B cell (primary cell): ENCODE measurements around the gene C22orf15. TPM values are rescaled to one million over a fixed set of nuclear protein-coding genes. Genes with fewer than 3 reads are reported as not detected.

Experiments used
- ATAC-seq: fragments of 200-7000 bp; cut with Tn5 transposase; one replicate; pipeline ENCODE4 v1.10.0; 2021; ENCODE audit warnings: low read depth, mild to moderate bottlenecking, moderate number of reproducible peaks, moderate library complexity
- CTCF ChIA-PET: fragments of 350-600 bp; sonication (Branson Sonifier 250); formaldehyde crosslinking; loops from one replicate; lab custom pipeline; 2021; ENCODE audit warnings: antibody characterized with exemption, inconsistent platforms; lab: Charles Lee
- POLR2A ChIA-PET: fragments of 350-600 bp; sonication (Branson Sonifier 250); formaldehyde crosslinking; loops from one replicate; lab custom pipeline; 2021; ENCODE audit warnings: antibody characterized with exemption; lab: Charles Lee
- DNase-seq: peaks from one replicate; pipeline ENCODE4 v3.0.0; 2013
- H2AFZ ChIP-seq: 2 replicates; pipeline ENCODE4 v1.6.1; 2012; ENCODE audit warnings: mild to moderate bottlenecking, low read depth, low read length; ENCODE audit not compliant: insufficient read depth, poor library complexity, severe bottlenecking
- H3K27ac ChIP-seq, 2 donors: 1 replicate in 1 of 2; 2 replicates in 1 of 2; pipeline ENCODE4 v1.5.1; 2012 to 2013; ENCODE audit warnings: low read length in 2 of 2, mild to moderate bottlenecking in 2 of 2, moderate library complexity in 1 of 2
- H3K27me3 ChIP-seq, 4 experiments: fragments of 200-600 bp in 1 of 4; sonication (generic) in 1 of 4; replicated peaks in 1 of 4; 1 replicate in 2 of 4; 2 replicates in 2 of 4; pipeline versions ENCODE4 v1.6.1 to v1.7.0; 2013 to 2016; ENCODE audit warnings: low read length in 3 of 4, mild to moderate bottlenecking in 2 of 4, mixed read lengths in 1 of 4, moderate library complexity in 1 of 4; ENCODE audit not compliant: insufficient read depth in 4 of 4, control insufficient read depth in 3 of 4; ENCODE audit errors: control extremely low read depth in 1 of 4
- H3K36me3 ChIP-seq, 2 experiments: replicated peaks in 1 of 2; 1 replicate in 1 of 2; 2 replicates in 1 of 2; pipeline versions ENCODE4 v1.6.1 to v1.7.1; 2013; ENCODE audit warnings: low read length in 1 of 2; ENCODE audit not compliant: insufficient read depth in 2 of 2, control insufficient read depth in 1 of 2; ENCODE audit errors: control extremely low read depth in 1 of 2, extremely low read depth in 1 of 2
- H3K4me1 ChIP-seq, 2 donors: fragments of 200-600 bp in 1 of 2; sonication (generic) in 1 of 2; 1 replicate in 1 of 2; 2 replicates in 1 of 2; pipeline versions ENCODE4 v1.5.1 to v1.6.1; 2013 to 2017; ENCODE audit warnings: low read length in 2 of 2; ENCODE audit not compliant: control insufficient read depth in 2 of 2, insufficient read depth in 2 of 2
- H3K4me2 ChIP-seq: replicated peaks from 2 replicates; pipeline ENCODE3; 2012; ENCODE audit warnings: mild to moderate bottlenecking, low read depth, low read length; ENCODE audit not compliant: poor library complexity, severe bottlenecking
- H3K4me3 ChIP-seq, 5 experiments: fragments of 200-600 bp in 1 of 5; sonication (generic) in 1 of 5; 1 replicate in 3 of 5; 2 replicates in 2 of 5; pipeline versions ENCODE4 v1.5.1 to v1.7.0; 2011 to 2016; ENCODE audit warnings: low read length in 4 of 5, mild to moderate bottlenecking in 4 of 5, low read depth in 2 of 5, control low read depth in 1 of 5, moderate library complexity in 1 of 5; ENCODE audit not compliant: insufficient read depth in 1 of 5; ENCODE audit errors: control extremely low read depth in 1 of 5, extremely low read depth in 1 of 5
- H3K79me2 ChIP-seq: fragments of 200-600 bp; sonication (generic); one replicate; pipeline ENCODE4 v1.6.0; 2016; ENCODE audit warnings: low read length; ENCODE audit not compliant: control insufficient read depth, insufficient read depth
- H3K9ac ChIP-seq: fragments of 200-600 bp; sonication (generic); 2 replicates; pipeline ENCODE4 v1.6.1; 2017; ENCODE audit warnings: mild to moderate bottlenecking, low read length, moderate library complexity
- H3K9me3 ChIP-seq, 3 donors: one replicate each; pipeline versions ENCODE4 v1.6.1 to v1.7.1; 2013; ENCODE audit warnings: low read length in 2 of 3; ENCODE audit not compliant: control insufficient read depth in 2 of 3, insufficient read depth in 1 of 3; ENCODE audit errors: control extremely low read depth in 1 of 3
- H4K20me1 ChIP-seq: 2 replicates; pipeline ENCODE4 v1.6.0; 2012; ENCODE audit warnings: mild to moderate bottlenecking, low read length; ENCODE audit not compliant: insufficient read depth, control insufficient read depth, poor library complexity, severe bottlenecking
- H3K27ac Mint-ChIP-seq: one replicate; pipeline ENCODE4 v1.8.0; 2021; ENCODE audit warnings: mixed read lengths
- H3K27me3 Mint-ChIP-seq: one replicate; pipeline ENCODE4 v1.8.0; 2021; ENCODE audit warnings: mixed read lengths
- H3K4me1 Mint-ChIP-seq: one replicate; pipeline ENCODE4 v1.8.0; 2021; ENCODE audit warnings: mixed read lengths
- H3K4me3 Mint-ChIP-seq: one replicate; pipeline ENCODE4 v1.8.0; 2021; ENCODE audit warnings: mixed read lengths
- H3K9me3 Mint-ChIP-seq: one replicate; pipeline ENCODE4 v1.8.0; 2022; ENCODE audit warnings: mixed read lengths; ENCODE audit not compliant: insufficient read depth
- CTCF ChIP-seq: fragments of 200-600 bp; IDR thresholded peaks from one replicate; pipeline ENCODE4 v1.8.0; 2022; ENCODE audit warnings: antibody characterized with exemption, mild to moderate bottlenecking
- EZH2 ChIP-seq: IDR thresholded peaks from 2 replicates; pipeline ENCODE4 v1.6.1; 2012; ENCODE audit warnings: borderline replicate concordance, low read depth, mild to moderate bottlenecking, moderate library complexity, low read length; ENCODE audit not compliant: insufficient read depth, poor library complexity, severe bottlenecking
- WGBS: methylation state at CpG from one replicate; pipeline ENCODE4 v1.1.5; 2013; ENCODE audit warnings: missing lambda C conversion rate; ENCODE audit not compliant: insufficient coverage; 5-methylcytosine and 5-hydroxymethylcytosine counted together
- intact Hi-C: fragments of 100-400 bp; cut with micrococcal nuclease; formaldehyde crosslinking; loops from one replicate; pipeline ENCODE4 v1.10.0; 2022
- polyA plus RNA-seq: library from polyadenylated mRNA; depleted of rRNA; stranded (reverse); fragments of >200 nt; gene quantifications from 2 replicates; pipeline ENCODE4 v1.2.3, GENCODE V29; 2012
- total RNA-seq, 2 donors: library from RNA; stranded (reverse); fragments of 120-200 nt in 1 of 2; gene quantifications; 1 replicate in 1 of 2; 2 replicates in 1 of 2; pipeline versions ENCODE4 v1.2.3 to v1.2.4, GENCODE V29; 2013 to 2022

The C22orf15 gene
- total and polyA plus RNA-seq, 2 donors (not counting 1 experiment from before 2014, with no cell fraction given) = 0.61 to 0.81 TPM

DNA sequence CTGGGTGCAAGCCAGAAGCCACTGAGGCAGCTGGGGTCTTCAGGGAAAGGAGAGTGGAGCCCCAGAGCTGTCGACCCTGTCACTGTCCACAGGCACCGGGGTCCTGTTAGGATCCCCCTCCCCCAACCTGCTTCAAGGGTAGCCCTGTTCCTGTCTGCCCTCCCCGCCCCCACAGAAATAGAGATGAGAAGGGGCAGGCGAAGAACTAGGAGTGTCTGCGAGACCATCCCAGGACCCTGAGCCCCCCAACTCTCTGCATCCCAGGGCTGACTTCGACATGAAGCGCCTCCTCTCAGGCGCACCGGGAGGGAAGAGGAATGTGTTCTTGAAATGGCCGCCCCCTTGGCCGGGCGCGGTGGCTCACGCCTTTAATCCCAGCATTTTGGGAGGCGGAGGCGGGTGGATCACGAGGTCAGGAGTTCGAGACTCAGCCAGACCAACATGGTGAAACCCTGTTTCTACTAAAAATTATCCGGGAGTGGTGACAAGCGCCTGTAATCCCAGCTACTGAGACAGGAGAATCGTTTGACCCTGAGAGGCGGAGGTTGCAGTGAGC, 11.3 kb upstream of the C22orf15 start:
- intact Hi-C loops = no loop called here

More for the DNA sequence above, 11.3 kb upstream of the C22orf15 start:
- no peaks in the 10 kb centered on the region for H3K27me3 ChIP-seq
- Mint-ChIP-seq H3K4me1 (peaks cover 55% of the 10 kb centered on the region), H3K9me3 (no peaks in the 10 kb centered on the region), H3K4me3 (peak overlapping the region; percentile 93), H3K27ac (peak overlapping the region; percentile 99), H3K27me3 (no peaks in the 10 kb centered on the region)
- peaks cover 0 to 2% of the 10 kb centered on the region in 2 experiments for H3K36me3 ChIP-seq
- WGBS = 15% methylated on average over 8 of the region's 22 CpGs
- ATAC-seq = no peak
- ChIA-PET POLR2A (interaction anchor here (0.8 to 8.1 kb wide), 16 partner anchors 16 to 143 kb away, joined by 3 to 174 read pairs (median 8); partner anchors contain the start of genes C22orf15, CHCHD10, DERL3 and MIF), CTCF (interaction anchor here (0.7 to 13.0 kb wide), 15 partner anchors 8 to 1645 kb away, joined by 3 to 188 read pairs (median 4); partner anchors contain the start of genes C22orf15, CHCHD10 and MMP11)
- peaks cover 24 to 54% of the 10 kb centered on the region in 2 donors for H3K4me1 ChIP-seq
- TF ChIP-seq CTCF (no peak), EZH2 (no peak)
- H3K79me2 ChIP-seq = peaks cover 39% of the 10 kb centered on the region
- H2AFZ ChIP-seq = peak overlapping the region; percentile 88
- H4K20me1 ChIP-seq = no peaks in the 10 kb centered on the region
- no peak for DNase-seq
- H3K4me3 ChIP-seq = peak overlapping the region; percentile 6 to 88 (median 83)
- peak overlapping the region; percentile 89 for H3K9ac ChIP-seq
- peak overlapping the region; percentile 85 to 98 for H3K27ac ChIP-seq
- peaks cover 0 to 4% (median 0%) of the 10 kb centered on the region in 3 donors for H3K9me3 ChIP-seq
- H3K4me2 ChIP-seq = peak overlapping the region; percentile 97
